HL-60/S4 treated with retinoic acid at 250 ng/mL for 4 days and 3 days (cell line): Measurements from ENCODE around the gene STX12.

Experiments
- in situ Hi-C: fragments of 300-500 bp; cut with MboI; formaldehyde crosslinking; loops from 2 replicates; pipeline ENCODE4 v1.7.0; 2022; ENCODE audit warnings: low sequenced_read_pairs

The STX12 gene

GRCh38 chr1:27863538-27863915, 90.5 kb downstream of the STX12 start:
- in situ Hi-C loops: loop anchor here (25.0 kb wide), 1 partner anchor 349 kb away; no protein-coding TSS in a partner anchor

- in situ Hi-C loops: loop anchor here (25.0 kb wide), 1 partner anchor 348 kb away; no protein-coding TSS in a partner anchor
These were observed 91.4 kb downstream of the STX12 start for GRCh38 chr1:27864264-27864895.

- in situ Hi-C loops: loop anchor here (25.0 kb wide), 1 partner anchor 346 kb away; no protein-coding TSS in a partner anchor
These were observed 92.8 kb downstream of the STX12 start for GRCh38 chr1:27865821-27866220.

- in situ Hi-C loops: loop anchor here (25.0 kb wide), 1 partner anchor 344 kb away; no protein-coding TSS in a partner anchor
These were observed 95.5 kb downstream of the STX12 start for GRCh38 chr1:27868556-27868931.

GRCh38 chr1:27868932-27869718, 96.1 kb downstream of the STX12 start:
- in situ Hi-C loops: loop anchor here (25.0 kb wide), 1 partner anchor 343 kb away; no protein-coding TSS in a partner anchor

- in situ Hi-C loops: loop anchor here (25.0 kb wide), 1 partner anchor 343 kb away; no protein-coding TSS in a partner anchor
These were observed 96.7 kb downstream of the STX12 start for GRCh38 chr1:27869719-27870085.

- in situ Hi-C loops: loop anchor here (25.0 kb wide), 1 partner anchor 341 kb away; no protein-coding TSS in a partner anchor
These were observed 98.1 kb downstream of the STX12 start for GRCh38 chr1:27871076-27871475.

GRCh38 chr1:27872059-27872801, 99.2 kb downstream of the STX12 start, which contains the start of gene THEMIS2:
Gene THEMIS2 (plus strand): TSS chr1:27872544. CDS start chr1:27872572, 28 bp downstream.
- in situ Hi-C loops: loop anchor here (25.0 kb wide), 1 partner anchor 340 kb away; no protein-coding TSS in a partner anchor

GRCh38 chr1:27872802-27873551, 100.0 kb downstream of the STX12 start:
- in situ Hi-C loops: loop anchor here (25.0 kb wide), 1 partner anchor 339 kb away; no protein-coding TSS in a partner anchor

GRCh38 chr1:27873671-27874384, 100.8 kb downstream of the STX12 start:
- in situ Hi-C loops: loop anchor here (25.0 kb wide), 1 partner anchor 338 kb away; no protein-coding TSS in a partner anchor
